Hematopoietic multipotent progenitor cell treated with erythropoietin and hydrocortisone succinate and interleukin-3 and kit ligand, for 8 days (in vitro differentiated cells): ENCODE data around the gene GALNT12.

Source experiments
- DNase-seq: peaks from one replicate; pipeline ENCODE4 v3.0.0-alpha.2; 2015

The GALNT12 gene, protein sequence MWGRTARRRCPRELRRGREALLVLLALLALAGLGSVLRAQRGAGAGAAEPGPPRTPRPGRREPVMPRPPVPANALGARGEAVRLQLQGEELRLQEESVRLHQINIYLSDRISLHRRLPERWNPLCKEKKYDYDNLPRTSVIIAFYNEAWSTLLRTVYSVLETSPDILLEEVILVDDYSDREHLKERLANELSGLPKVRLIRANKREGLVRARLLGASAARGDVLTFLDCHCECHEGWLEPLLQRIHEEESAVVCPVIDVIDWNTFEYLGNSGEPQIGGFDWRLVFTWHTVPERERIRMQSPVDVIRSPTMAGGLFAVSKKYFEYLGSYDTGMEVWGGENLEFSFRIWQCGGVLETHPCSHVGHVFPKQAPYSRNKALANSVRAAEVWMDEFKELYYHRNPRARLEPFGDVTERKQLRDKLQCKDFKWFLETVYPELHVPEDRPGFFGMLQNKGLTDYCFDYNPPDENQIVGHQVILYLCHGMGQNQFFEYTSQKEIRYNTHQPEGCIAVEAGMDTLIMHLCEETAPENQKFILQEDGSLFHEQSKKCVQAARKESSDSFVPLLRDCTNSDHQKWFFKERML

DNA sequence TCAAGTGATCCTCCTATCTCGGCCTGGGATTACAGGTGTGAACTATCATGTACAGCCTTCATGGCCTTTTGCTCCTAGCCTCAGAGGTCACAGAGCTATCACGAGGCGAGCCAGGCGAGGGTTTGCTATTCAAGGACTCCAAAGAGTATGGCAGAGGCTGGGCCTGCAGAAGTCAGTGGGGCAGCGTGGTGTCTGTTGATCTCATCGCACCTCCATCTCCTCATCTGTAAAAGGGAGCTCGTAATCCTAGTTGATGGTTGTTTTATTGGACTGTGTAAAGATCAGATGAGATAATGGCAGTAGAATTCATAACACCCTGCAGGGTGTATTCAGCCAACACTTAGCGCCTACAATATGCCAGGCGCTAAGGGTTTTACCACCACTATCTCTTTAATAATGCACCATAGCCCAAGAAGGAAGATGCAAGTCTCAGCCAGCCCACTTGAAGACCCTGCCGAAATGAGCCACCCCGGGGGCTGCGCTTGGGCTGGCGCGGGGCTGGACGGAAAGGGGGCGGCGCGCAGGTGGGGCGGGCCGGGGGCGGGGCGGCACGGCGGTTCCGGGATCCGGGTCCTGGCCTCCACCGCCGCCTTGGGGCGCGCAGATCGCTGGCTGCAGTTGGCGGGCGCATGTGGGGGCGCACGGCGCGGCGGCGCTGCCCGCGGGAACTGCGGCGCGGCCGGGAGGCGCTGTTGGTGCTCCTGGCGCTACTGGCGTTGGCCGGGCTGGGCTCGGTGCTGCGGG, at the start of gene GALNT12:
Gene GALNT12 (plus strand): TSS at position 601 of the 744 bp plus-strand sequence. CDS start 29 bp downstream, at position 630.
- DNase-seq: no peak

DNA sequence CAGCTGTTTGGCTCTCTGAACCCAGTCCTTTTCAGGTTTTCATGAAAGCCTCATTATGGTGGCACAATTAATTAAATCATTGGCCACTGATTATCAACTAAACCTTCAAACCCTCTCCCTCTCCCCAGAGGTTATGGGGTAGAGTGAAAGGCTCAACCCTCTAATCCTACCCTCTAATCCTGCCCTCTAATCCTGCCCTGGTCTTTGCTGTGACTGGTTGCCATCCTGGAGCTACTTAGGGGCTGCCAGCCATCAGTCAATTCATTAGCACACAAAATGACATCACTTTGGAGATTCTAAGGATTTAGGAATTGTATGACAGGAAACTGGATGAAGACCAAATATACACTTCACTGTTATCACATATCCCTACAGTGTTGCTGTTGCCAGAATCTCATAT, 47.2 kb upstream of the GALNT12 start:
- DNase-seq: no peak

DNA sequence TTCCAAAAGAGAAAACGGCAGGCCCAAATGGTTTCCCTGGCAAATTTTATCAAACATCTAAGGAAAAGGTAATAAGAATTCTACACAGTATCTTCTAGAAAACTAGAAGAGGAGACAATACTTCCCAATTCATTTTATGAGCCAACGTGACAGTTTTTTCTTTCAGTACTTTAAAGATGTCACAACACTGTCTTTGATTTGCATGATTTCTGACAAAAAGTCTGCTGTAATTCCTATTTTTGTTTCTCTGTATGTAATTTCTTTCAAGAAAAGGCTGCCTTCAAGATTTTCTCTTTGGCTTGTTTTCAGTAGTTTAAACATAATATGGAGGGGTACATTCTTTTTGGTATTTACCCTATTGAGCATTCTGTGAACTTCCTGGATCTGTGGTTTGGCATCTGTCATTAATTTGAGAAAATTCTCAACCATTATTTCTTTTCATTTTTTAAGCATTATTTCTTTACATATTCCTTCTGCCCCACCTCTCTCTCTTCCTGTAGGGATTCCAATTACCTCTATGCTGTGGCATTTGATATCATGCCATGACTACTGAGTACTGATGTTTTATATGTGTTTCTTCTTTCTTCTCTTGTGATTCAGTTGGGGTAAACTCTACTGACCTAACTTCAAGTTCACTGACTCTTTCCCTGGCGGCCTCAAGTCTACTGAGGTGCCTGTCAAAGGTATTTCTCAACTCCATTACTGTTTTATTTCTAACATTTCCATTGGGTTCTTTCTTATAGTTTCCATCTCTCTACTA, 43.3 kb upstream of the GALNT12 start:
- DNase-seq: no peak

GRCh38 chr9:98765256-98765655, 42.2 kb upstream of the GALNT12 start:
- DNase-seq: no peak

DNA sequence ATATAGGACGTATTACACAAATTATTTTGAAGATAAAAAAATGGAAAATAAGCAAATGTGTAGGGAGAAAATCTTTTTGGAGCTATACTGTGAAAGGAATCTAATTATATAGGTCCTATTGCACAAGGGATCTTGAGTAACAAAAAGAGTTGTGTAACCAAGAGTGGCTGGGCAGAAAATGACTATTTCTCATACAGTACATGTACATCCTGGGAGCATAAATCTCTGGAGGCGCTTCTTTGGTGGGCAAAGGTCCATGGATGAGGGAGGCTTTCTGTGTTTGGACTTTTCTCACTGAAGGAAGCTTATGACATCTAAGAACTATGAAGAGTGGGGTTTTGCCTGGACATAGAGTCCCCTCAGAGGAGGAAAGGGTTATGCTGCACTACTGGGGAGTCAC, 40.9 kb upstream of the GALNT12 start:
- no peak for DNase-seq

GRCh38 chr9:98767196-98767595, 40.3 kb upstream of the GALNT12 start:
- DNase-seq: no peak

GRCh38 chr9:98767915-98768314, 39.6 kb upstream of the GALNT12 start:
- no peak for DNase-seq

DNA sequence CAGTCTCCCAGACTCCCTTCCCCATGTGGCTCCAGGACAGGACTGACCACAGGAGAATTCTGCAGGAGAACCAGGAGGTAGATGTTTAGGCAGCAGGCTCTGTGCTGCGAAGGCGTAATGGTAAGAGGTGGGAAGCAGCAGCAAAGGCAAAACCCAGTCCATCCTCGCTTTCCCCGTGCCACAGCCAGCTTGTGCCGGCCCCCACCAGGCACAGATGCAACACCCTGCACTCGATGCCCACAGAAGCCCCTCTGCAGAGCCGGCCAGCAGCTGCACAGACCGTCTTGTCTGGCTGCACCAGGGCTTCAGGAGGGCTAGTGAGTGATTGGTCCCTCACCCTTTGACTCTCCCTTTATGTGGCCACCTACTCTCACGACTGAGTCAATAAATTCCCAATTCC, 39.1 kb upstream of the GALNT12 start:
- no peak for DNase-seq

GRCh38 chr9:98770717-98771116, 36.8 kb upstream of the GALNT12 start:
- no peak for DNase-seq

- no peak for DNase-seq
These were observed 36.1 kb upstream of the GALNT12 start for GRCh38 chr9:98771209-98771874.

DNA sequence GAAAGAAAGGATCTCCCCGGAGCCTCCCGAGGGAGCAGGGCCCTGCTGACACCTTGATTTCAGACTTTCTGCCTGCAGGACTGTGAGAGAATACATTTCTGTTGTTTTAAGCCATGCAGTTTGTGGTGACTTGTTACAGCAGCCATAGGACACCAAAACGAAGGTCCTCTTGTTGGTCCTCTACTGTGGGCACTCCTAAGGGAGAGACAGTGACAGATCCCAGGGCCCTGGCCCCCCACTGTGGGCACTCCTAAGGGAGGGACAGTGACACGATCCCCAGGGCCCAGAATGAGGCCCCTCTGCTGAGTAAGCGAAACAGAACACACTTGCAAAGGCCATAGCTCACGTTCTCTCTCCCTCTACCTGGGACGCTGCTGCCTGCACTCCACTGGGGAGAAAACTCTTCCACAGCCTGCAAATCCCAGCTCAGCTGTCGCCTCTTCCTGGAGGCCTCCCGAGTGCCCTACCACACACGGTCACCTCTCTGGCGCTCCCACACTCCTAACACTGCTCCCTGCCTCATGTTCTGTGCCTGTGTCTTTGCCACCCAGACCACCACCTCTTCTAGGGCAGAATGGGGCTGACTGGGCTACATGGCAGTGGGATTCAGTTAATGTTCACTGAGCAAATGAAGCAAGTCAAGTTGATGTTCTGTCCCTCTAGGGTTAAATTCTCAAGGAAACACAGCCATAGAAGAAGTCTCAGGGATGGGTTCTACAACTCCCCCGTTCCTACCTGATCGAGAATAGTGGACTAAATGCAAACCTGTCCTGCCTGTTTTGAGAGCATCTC, 34.9 kb upstream of the GALNT12 start:
- DNase-seq: no peak

- DNase-seq: no peak
These were observed 33.7 kb upstream of the GALNT12 start for GRCh38 chr9:98773721-98774120.

- DNase-seq: peak; percentile 48
These were observed 32.7 kb upstream of the GALNT12 start for GRCh38 chr9:98774746-98775145.

- DNase-seq: peak; percentile 73
These were observed 31.5 kb upstream of the GALNT12 start for GRCh38 chr9:98775831-98776441.

DNA sequence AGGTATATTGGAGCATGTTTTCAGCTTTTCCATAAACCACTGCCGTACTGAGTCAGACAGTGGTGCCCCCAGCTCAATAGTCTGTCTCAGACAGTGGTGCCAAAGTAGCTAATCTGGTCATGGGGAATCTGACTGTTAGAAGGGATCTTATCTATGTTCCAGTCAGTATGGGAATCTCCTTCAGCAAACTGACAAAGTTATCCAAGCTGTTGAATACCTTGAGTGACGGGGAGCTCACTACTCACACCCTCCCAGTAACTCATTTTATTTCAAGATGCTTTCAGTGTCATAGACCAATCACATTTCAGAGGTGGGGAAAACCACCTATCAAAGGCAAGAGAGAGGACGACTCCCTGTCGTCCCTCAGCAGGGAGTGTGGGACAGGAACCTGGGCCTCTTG, 29.9 kb upstream of the GALNT12 start:
- no peak for DNase-seq

DNA sequence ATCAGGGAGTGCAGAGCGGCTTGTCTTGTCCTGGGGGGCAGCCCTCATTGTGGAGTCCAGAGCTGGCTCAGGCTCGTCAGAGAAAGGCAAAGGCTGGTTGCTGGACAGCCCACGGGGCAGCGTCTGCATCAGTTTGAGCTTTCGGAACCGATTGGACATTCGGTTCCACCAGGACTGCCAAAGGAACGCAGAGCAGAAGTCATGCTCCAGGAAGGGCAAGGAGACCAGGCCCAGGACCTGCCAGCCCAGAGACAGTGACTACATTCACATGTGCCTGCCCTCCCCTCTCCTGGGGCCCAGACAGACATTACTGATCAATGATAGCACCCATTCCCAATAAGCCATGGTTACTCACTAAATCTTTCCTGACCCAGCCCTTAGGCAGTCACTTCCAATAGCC, 29.2 kb upstream of the GALNT12 start:
- DNase-seq: no peak

DNA sequence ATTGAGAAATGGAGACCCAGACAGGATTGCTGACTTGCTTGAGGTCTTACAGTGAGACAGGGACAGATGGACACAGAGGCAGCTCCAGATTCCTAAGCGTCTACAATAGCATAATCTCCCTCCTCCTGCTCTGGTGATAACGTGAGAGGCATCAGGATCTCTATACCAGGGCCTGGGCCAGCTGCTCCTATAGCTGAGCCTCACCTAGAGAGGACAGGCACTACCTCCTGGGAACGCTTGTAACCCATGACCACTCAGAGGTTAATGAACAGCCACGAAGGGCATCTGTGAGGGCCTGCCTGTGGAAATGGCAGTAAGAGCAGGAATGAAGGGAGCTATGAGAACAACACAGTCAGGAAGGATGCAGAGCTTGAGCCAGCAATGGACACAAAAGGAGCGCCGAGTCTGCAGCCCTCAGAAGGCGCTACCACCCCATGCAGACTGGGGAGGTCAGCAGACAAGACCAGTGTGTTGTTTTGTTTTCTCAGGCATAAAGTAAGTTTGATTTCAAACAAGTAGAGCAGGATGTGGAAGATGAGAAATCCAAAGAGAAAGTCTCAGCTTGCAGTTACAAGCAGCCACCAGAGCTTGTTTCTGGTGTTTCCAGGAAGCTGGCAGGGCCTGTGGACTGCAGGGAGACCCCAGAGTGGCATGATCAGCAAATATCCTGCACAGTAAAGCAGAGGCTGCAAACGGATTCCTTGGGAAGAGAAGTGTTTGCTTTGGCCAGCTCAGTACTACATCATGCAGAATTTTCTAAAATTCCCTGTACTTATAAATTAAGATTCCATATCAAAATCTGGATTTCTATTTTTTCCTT, 28.5 kb upstream of the GALNT12 start:
- no peak for DNase-seq

- no peak for DNase-seq
These were observed 27.3 kb upstream of the GALNT12 start for GRCh38 chr9:98780059-98780749.

DNA sequence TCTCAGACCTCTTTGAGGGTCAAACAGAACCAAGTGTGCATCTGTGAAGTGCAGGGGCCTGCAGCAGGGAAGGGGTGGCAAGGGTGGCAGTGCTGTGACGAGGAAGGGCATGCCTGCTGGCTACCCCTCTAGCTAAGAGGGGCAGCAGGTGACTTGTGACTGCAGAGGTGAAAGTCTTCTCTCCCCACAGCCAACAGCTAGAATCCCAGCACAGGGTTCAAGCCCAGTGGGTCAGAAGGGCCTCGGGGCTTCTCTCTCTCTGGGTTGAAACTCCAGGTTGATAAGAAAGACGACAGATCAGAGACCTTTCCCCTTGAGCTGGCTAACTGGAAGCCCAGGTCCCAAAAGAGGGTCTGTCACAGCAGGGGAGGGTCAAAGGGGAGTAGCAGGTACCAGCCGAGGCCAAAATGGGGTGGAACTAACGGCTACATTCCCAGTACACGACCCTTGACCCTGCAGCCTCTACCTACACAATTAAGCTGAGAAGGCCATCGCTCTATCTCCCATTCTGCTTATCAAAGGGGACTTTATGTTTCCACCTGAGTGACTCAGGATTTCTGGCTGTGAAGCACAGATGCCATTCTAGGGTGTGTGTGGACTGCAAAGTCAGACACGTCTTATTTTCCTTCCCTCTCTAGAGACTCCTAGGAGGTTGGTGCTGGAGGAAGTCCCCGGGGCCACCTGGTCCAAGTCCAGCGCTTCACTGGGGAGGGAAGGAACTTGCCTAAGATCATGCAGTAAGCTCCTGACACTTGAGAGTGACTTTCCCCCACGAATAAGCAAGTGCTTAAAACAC, 25.7 kb upstream of the GALNT12 start:
- DNase-seq: no peak
